ENCODE measurements around the gene HLA-DQB1.

The HLA-DQB1 gene

GRCh38 chr6:32624565-32624964, 41.9 kb downstream of the HLA-DQB1 start:
- DNase-seq, result no peak

GRCh38 chr6:32623693-32624092, 42.8 kb downstream of the HLA-DQB1 start:
- DNase-seq, result peak in 1 of 3 donors; percentile 34

DNA sequence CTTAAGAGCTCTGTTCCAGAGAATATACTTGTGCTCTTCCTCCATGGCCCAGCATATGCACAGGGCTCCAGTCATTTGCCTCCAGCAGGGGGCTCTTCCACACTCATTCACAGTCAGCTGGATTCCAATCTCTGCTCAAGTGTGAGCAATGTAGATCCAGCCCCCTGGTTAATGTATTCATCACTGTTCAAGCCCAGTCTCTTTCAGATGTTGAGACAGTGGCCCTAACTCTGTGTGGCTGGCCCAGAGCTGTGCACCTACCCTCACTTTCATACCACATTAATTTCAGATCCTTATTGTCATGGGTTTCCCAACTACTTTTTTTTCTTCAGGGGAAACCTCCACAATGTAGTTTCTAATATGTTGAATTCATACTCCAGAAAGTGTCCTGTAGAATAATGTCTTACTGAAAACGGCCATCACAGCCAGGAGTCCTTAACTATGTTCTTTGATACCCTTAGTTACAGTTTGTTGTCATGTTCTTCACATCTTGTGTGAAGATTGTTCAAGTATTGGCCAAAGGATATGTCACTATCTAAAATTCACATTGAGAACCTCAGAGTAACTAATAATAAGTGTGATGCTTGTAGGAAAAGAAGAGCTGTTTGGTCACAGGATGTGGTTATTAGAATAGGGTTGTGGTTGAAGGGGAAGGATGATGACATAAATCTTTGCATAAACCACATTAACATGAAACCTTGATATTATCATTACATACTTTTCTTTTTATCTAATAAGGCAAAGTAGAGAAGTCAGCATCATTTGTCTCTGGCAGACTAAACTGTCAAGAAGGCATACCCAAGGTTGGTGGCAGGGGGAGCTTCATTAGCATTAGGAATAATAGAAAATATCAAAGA, 43.7 kb downstream of the HLA-DQB1 start:
- peak; percentile 75 to 81 (median 79) for DNase-seq

DNA sequence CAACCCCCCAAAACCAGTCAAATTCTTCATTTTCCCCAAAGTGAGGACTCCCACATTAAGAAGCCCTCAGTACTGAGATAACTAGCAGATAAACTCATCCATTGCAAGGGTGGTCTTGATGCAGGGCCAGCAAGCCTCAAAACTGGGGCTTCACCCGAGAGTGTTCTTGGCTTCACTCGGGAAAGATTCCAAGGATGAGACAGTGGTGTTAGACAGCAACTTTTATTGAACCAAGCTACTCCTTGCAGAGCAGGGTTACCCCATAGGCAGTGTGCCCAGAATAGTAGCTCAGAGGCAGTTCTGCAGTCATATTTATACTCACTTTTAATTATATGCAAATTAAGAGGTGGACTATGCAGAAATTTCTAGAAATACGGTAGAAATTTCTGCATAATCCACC, 45.1 kb downstream of the HLA-DQB1 start:
- no peak for DNase-seq

GRCh38 chr6:32617751-32618150, 48.7 kb downstream of the HLA-DQB1 start:
- no peak for DNase-seq

- DNase-seq, result no peak
These were observed 50.4 kb downstream of the HLA-DQB1 start for GRCh38 chr6:32615885-32616532.

DNA sequence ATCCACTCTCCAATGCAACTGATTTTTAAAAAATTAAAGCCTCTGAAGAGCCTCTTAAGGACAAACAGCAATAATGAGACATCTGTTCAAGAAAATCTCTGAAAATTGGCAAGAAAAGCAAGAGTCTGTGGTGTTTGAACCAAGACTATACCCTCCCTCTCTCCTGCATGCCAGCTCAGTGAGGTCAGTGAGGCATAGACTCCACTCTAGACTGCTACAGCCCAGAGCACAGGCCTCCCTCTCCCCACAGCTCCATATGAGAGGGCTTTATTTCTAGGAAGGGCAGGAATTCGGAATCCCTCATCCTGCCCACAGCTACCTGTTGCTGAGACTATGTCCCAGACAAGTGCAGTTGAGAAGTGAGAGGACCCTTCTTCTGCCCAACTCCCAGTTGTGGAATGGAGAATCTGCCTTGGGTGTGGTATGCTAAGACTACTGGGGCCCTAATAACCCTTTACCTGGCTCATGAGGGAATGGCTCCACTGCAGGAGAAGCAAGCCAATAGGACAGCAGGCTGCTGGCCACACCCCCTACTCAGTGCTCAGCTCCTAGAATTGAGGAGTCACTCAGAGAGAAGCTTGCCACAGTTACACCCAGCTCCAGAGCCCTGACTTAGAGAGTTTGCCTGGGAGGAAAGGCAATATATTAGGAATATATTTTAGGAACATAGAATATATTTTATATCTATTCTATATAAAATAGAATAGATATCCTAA, 51.9 kb downstream of the HLA-DQB1 start:
- DNase-seq, result no peak

GRCh38 chr6:32613475-32613874, 53.0 kb downstream of the HLA-DQB1 start:
- peak in 2 of 3 donors; percentile 43 to 46 for DNase-seq

DNA sequence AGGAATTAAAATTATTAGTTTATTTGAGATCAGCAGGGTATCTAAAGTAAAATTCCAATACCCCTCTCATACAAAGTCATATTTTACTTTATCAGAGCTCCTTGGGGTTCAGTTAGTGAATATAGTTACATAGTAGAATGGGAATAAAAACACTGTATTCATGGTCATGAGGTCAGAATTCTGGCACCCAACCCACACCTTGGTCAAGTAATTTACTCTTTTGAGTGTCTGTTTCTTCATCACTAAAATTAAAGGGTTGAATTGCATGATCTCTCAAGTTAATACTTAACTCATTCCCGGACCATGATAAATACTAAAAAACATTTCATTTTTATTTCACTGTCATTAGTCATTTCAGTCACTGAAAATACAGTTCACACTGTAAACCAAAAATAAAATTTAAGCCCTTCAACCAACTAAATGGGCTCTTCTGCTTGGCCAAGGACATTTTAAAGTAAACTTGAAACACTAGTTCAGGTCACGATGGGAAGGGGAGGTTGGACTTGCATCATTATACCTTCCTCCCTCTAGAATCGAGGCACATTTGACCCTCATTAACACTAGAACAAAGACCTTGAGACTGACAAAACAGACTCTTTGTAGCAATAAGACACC, 55.7 kb downstream of the HLA-DQB1 start:
- DNase-seq, result no peak

- peak; percentile 92 to 98 (median 98) for DNase-seq
These were observed 56.5 kb downstream of the HLA-DQB1 start for GRCh38 chr6:32609731-32610640.

Data from suppressor macrophage treated with lipopolysaccharide for 1 hour (primary cell).